HUES48 (cell line): ENCODE results near the gene LYZL4.

Source experiments
- H3K27ac ChIP-seq: one replicate; pipeline ENCODE4 v1.7.0; 2013; ENCODE audit warnings: low read depth, low read length, inconsistent platforms
- H3K27me3 ChIP-seq: 2 replicates; pipeline ENCODE4 v1.6.1; 2013; ENCODE audit warnings: mild to moderate bottlenecking, low read length; ENCODE audit not compliant: control insufficient read depth, insufficient read depth
- H3K36me3 ChIP-seq: 2 replicates; pipeline ENCODE4 v1.6.1; 2013; ENCODE audit warnings: low read length; ENCODE audit not compliant: control insufficient read depth, insufficient read depth
- H3K4me1 ChIP-seq: 2 replicates; pipeline ENCODE4 v1.6.1; 2013; ENCODE audit warnings: mild to moderate bottlenecking, low read length; ENCODE audit not compliant: control insufficient read depth, insufficient read depth
- H3K4me3 ChIP-seq: 2 replicates; pipeline ENCODE4 v1.5.1; 2013; ENCODE audit warnings: mild to moderate bottlenecking, low read depth, low read length
- H3K9ac ChIP-seq: 2 replicates; pipeline ENCODE4 v1.6.1; 2013; ENCODE audit warnings: mild to moderate bottlenecking, low read depth, low read length, moderate library complexity
- H3K9me3 ChIP-seq: 2 replicates; pipeline ENCODE4 v1.6.1; 2013; ENCODE audit warnings: low read length; ENCODE audit not compliant: control insufficient read depth, insufficient read depth

The LYZL4 gene

GRCh38 chr3:42410370-42411131 lies at the start of gene LYZL4:
Gene LYZL4 (minus strand): TSS chr3:42410610. CDS start chr3:42407251, 3,359 bp downstream.
- Histone ChIP-seq H3K27ac (no peak within 1 kb of the TSS), H3K9me3 (no peaks in the 10 kb centered on the region), H3K27me3 (no peaks in the 10 kb centered on the region)

GRCh38 chr3:42459151-42459550 lies 48.7 kb upstream of the LYZL4 start:
- Histone ChIP-seq H3K9me3 (no peaks in the 10 kb centered on the region), H3K27ac (no peak overlapping the region), H3K4me1 (no peaks in the 10 kb centered on the region), H3K27me3 (no peaks in the 10 kb centered on the region), H3K36me3 (no peaks in the 10 kb centered on the region), H3K9ac (no peak overlapping the region), H3K4me3 (no peak overlapping the region)

More at GRCh38 chr3:42410370-42411131, at the start of gene LYZL4:
- no peak within 1 kb of the TSS for H3K4me3 ChIP-seq
- H3K9ac ChIP-seq, result no peak within 1 kb of the TSS
- no peaks in the 10 kb centered on the region for H3K36me3 ChIP-seq
- no peaks in the 10 kb centered on the region for H3K4me1 ChIP-seq

GRCh38 chr3:42456211-42456610 lies 45.8 kb upstream of the LYZL4 start:
- Histone ChIP-seq H3K4me1 (no peaks in the 10 kb centered on the region), H3K27me3 (no peaks in the 10 kb centered on the region), H3K9me3 (no peaks in the 10 kb centered on the region), H3K9ac (no peak overlapping the region), H3K36me3 (no peaks in the 10 kb centered on the region), H3K4me3 (no peak overlapping the region), H3K27ac (no peak overlapping the region)

- no peak overlapping the region for H3K9ac ChIP-seq
- H3K27me3 ChIP-seq, result no peaks in the 10 kb centered on the region
- no peak overlapping the region for H3K27ac ChIP-seq
Observed at GRCh38 chr3:42451546-42452230, 41.3 kb upstream of the LYZL4 start.

GRCh38 chr3:42451116-42451515 lies 40.7 kb upstream of the LYZL4 start:
- Histone ChIP-seq H3K27me3 (no peaks in the 10 kb centered on the region), H3K27ac (no peak overlapping the region), H3K9me3 (no peaks in the 10 kb centered on the region), H3K9ac (no peak overlapping the region), H3K4me3 (no peak overlapping the region), H3K36me3 (no peaks in the 10 kb centered on the region), H3K4me1 (peaks cover 22% of the 10 kb centered on the region)

More at GRCh38 chr3:42451546-42452230, 41.3 kb upstream of the LYZL4 start:
- H3K4me3 ChIP-seq, result no peak overlapping the region
- H3K36me3 ChIP-seq, result no peaks in the 10 kb centered on the region
- H3K9me3 ChIP-seq, result no peaks in the 10 kb centered on the region
- H3K4me1 ChIP-seq, result peaks cover 16% of the 10 kb centered on the region

- no peaks in the 10 kb centered on the region for H3K9me3 ChIP-seq
- H3K27me3 ChIP-seq, result no peaks in the 10 kb centered on the region
- no peaks in the 10 kb centered on the region for H3K36me3 ChIP-seq
- no peak overlapping the region for H3K27ac ChIP-seq
- peaks cover 25% of the 10 kb centered on the region for H3K4me1 ChIP-seq
- no peak overlapping the region for H3K9ac ChIP-seq
- H3K4me3 ChIP-seq, result no peak overlapping the region
Observed at GRCh38 chr3:42450567-42450966, 40.2 kb upstream of the LYZL4 start.

- Histone ChIP-seq H3K36me3 (no peaks in the 10 kb centered on the region), H3K27ac (no peak overlapping the region), H3K27me3 (no peaks in the 10 kb centered on the region), H3K4me3 (no peak overlapping the region), H3K4me1 (peaks cover 29% of the 10 kb centered on the region), H3K9ac (no peak overlapping the region), H3K9me3 (no peaks in the 10 kb centered on the region)
Observed at GRCh38 chr3:42447481-42447880, 37.1 kb upstream of the LYZL4 start.

- Histone ChIP-seq H3K27ac (peak overlapping the region; percentile 53), H3K36me3 (no peaks in the 10 kb centered on the region), H3K4me1 (peaks cover 31% of the 10 kb centered on the region), H3K27me3 (no peaks in the 10 kb centered on the region), H3K9ac (no peak overlapping the region), H3K4me3 (no peak overlapping the region; the same call in 1 of the 2 replicates), H3K9me3 (no peaks in the 10 kb centered on the region)
Observed at GRCh38 chr3:42446111-42447050, 36.0 kb upstream of the LYZL4 start.

- Histone ChIP-seq H3K36me3 (no peaks in the 10 kb centered on the region), H3K27ac (no peak overlapping the region), H3K9me3 (no peaks in the 10 kb centered on the region), H3K4me3 (no peak overlapping the region), H3K4me1 (peaks cover 50% of the 10 kb centered on the region), H3K9ac (no peak overlapping the region), H3K27me3 (no peaks in the 10 kb centered on the region)
Observed at GRCh38 chr3:42443819-42444436, 33.5 kb upstream of the LYZL4 start.

- no peak overlapping the region for H3K27ac ChIP-seq
- no peaks in the 10 kb centered on the region for H3K36me3 ChIP-seq
- no peak overlapping the region for H3K9ac ChIP-seq
- H3K27me3 ChIP-seq, result no peaks in the 10 kb centered on the region
- H3K4me3 ChIP-seq, result no peak overlapping the region
- H3K9me3 ChIP-seq, result no peaks in the 10 kb centered on the region
- H3K4me1 ChIP-seq, result peaks cover 47% of the 10 kb centered on the region
Observed at GRCh38 chr3:42443292-42443691, 32.9 kb upstream of the LYZL4 start.
